ENCODE data around the gene PLCB3. TPM values are rescaled to one million over a fixed set of nuclear protein-coding genes. Genes with fewer than 3 reads are reported as not detected.

The PLCB3 gene
- total RNA-seq, 4 donors from 2014 or later = 33.3 to 46.9 (median 36.3) TPM

DNA sequence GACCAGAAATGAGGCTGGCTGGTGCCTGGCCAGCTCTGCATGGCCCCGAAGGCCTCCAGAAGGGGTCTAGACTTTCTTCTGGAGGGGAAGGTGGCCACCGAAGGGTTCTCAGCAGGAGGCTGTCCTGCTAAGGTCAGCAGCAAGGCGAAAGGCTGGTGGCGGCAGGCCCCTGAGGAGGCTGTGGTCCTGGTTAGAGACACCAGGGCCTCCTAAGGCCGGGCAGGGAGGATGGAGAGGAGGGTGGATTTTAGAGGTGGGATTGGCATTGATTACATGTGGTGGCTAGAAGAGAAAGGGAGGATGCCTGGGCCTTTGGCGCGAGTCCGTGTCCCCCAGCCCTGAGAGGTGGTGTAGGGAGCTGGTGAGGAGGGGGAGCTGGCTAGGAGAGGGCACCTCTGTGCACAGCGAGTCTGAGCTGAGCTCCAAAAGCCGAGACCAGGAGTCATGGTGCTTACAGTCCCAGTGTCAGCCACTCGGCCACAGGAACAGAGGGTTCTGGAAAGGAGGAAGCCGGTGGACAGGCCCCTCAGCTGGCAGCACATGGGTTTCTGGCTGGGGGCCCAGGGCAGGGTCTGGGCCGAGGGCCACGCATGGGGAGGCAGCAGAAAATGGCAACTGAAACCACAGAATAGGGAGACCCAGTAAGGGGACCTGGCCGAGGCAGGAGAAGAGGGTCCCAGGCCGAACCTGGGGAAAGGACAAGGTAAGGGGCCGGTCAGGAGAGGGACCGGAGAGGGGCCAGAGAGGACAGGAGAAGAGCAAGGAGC, 42.4 kb upstream of the PLCB3 start:
- H3K27ac ChIP-seq = peak overlapping the region; percentile 81
- no peaks in the 10 kb centered on the region for H3K9me3 ChIP-seq
- 85% methylated on average over 18 of the region's 18 CpGs for WGBS
- no peak for DNase-seq (ENCODE audit: low spot score in 2 of 2)
- no peak overlapping the region for H3K4me3 ChIP-seq
- peaks cover 17% of the 10 kb centered on the region for H3K36me3 ChIP-seq
- no peak for TF ChIP-seq EP300 (IDR thresholded peaks at IDR 0.05)
- no peak for TF ChIP-seq POLR2AphosphoS5 (IDR thresholded peaks at IDR 0.05)
- no peak for TF ChIP-seq POLR2A (IDR thresholded peaks at IDR 0.05)
- TF ChIP-seq, protein P1, sequence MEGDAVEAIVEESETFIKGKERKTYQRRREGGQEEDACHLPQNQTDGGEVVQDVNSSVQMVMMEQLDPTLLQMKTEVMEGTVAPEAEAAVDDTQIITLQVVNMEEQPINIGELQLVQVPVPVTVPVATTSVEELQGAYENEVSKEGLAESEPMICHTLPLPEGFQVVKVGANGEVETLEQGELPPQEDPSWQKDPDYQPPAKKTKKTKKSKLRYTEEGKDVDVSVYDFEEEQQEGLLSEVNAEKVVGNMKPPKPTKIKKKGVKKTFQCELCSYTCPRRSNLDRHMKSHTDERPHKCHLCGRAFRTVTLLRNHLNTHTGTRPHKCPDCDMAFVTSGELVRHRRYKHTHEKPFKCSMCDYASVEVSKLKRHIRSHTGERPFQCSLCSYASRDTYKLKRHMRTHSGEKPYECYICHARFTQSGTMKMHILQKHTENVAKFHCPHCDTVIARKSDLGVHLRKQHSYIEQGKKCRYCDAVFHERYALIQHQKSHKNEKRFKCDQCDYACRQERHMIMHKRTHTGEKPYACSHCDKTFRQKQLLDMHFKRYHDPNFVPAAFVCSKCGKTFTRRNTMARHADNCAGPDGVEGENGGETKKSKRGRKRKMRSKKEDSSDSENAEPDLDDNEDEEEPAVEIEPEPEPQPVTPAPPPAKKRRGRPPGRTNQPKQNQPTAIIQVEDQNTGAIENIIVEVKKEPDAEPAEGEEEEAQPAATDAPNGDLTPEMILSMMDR (IDR thresholded peaks at IDR 0.05) = no peak
- H3K27me3 ChIP-seq = no peaks in the 10 kb centered on the region
- H3K4me1 ChIP-seq = peaks cover 36% of the 10 kb centered on the region

DNA sequence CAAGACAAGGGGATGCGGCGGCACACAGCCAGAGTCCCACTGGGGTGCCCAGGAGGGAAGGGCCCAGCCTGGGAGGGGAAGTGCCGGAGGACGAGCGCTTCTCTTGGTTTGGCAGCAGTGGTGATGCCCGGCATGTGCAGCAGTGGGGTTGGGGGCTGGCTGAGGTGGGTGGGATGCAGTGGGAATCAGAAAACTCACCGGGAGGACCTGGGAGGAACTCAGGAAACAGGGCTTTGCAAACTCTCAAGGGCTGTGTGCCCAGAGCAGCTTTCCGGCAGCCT, 41.8 kb upstream of the PLCB3 start:
- Histone ChIP-seq H3K9me3 (no peaks in the 10 kb centered on the region), H3K4me3 (no peak overlapping the region), H3K36me3 (peaks cover 14% of the 10 kb centered on the region), H3K27me3 (no peaks in the 10 kb centered on the region), H3K27ac (no peak overlapping the region), H3K4me1 (peaks cover 31% of the 10 kb centered on the region)
- no peak for DNase-seq (ENCODE audit: low spot score in 2 of 2)
- 90% methylated on average over 8 of the region's 8 CpGs for WGBS
- TF ChIP-seq, protein P1 (IDR thresholded peaks at IDR 0.05) = no peak
- TF ChIP-seq POLR2AphosphoS5 (IDR thresholded peaks at IDR 0.05) (no peak), POLR2A (IDR thresholded peaks at IDR 0.05) (no peak), EP300 (IDR thresholded peaks at IDR 0.05) (no peak)

DNA sequence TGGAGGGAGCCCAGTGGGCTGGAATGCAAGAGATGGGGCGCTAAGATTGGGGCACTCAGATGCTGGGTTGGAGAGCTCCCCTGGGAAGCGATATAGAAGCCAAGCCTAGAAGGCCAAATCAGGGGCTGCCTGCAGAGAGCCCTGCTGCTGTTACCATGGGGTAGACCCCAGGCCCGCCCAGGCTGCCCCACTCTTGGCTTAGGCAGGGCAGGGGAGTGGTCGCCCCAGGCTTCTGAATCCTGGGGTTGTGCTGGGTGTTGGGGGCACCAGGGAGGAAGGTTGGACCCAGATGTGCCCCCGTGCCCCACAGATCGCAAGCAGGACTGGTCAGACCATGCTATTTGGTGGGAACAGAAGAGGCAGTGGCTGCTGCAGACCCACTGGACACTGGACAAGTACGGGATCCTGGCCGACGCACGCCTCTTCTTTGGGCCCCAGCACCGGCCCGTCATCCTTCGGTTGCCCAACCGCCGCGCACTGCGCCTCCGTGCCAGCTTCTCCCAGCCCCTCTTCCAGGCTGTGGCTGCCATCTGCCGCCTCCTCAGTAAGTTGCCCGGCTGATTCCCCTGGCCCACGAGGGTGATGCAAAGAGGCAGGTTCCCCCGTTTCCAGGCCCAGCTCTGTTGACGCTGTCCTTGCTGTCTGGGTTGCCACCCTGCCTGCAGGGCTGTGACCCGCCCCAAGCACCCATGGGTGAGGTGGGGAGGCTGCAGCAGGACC, 40.9 kb upstream of the PLCB3 start:
- Histone ChIP-seq H3K9me3 (no peaks in the 10 kb centered on the region), H3K4me3 (no peak overlapping the region), H3K36me3 (peaks cover 13% of the 10 kb centered on the region), H3K4me1 (peaks cover 23% of the 10 kb centered on the region), H3K27ac (no peak overlapping the region), H3K27me3 (no peaks in the 10 kb centered on the region)
- DNase-seq (ENCODE audit: low spot score in 2 of 2) = no peak
- TF ChIP-seq EP300 (IDR thresholded peaks at IDR 0.05) (no peak), POLR2AphosphoS5 (IDR thresholded peaks at IDR 0.05) (no peak)
- 88% methylated on average over 5 of the region's 24 CpGs for WGBS

DNA sequence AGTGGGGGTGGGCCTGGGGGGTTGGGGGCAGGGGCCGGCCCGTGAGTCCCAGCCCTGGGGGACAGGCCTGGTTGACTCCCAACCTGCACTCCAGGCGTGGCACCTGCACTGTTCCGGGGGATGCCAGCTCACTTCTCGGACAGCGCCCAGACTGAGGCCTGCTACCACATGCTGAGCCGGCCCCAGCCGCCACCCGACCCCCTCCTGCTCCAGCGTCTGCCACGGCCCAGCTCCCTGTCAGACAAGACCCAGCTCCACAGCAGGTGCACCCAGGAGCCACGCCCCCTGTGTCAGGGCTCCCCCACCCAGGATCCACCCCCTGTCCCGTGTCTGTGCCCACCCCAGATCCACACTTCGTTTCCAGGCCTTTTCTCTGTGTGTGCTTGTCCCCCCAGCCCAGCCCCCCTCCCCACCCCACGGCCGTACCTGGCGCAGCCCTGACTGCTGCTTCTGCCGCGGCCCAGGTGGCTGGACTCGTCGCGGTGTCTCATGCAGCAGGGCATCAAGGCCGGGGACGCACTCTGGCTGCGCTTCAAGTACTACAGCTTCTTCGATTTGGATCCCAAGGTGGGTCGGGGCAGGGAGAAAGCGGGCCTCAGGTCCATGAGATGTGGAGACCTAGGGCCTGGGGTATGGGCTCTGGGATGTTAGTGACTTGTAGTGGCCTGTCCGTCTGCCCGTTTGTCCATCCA, 40.0 kb upstream of the PLCB3 start:
- no peak for TF ChIP-seq POLR2AphosphoS5 (IDR thresholded peaks at IDR 0.05)
- TF ChIP-seq, protein P1 (IDR thresholded peaks at IDR 0.05) = no peak
- TF ChIP-seq POLR2A (IDR thresholded peaks at IDR 0.05) = no peak
- no peak for TF ChIP-seq EP300 (IDR thresholded peaks at IDR 0.05)
- Histone ChIP-seq H3K4me1 (peaks cover 16% of the 10 kb centered on the region), H3K4me3 (no peak overlapping the region), H3K27me3 (no peaks in the 10 kb centered on the region), H3K27ac (no peak overlapping the region), H3K9me3 (no peaks in the 10 kb centered on the region), H3K36me3 (peaks cover 7% of the 10 kb centered on the region)
- WGBS = 81% methylated on average over 26 of the region's 30 CpGs
- DNase-seq (ENCODE audit: low spot score in 2 of 2) = no peak

DNA sequence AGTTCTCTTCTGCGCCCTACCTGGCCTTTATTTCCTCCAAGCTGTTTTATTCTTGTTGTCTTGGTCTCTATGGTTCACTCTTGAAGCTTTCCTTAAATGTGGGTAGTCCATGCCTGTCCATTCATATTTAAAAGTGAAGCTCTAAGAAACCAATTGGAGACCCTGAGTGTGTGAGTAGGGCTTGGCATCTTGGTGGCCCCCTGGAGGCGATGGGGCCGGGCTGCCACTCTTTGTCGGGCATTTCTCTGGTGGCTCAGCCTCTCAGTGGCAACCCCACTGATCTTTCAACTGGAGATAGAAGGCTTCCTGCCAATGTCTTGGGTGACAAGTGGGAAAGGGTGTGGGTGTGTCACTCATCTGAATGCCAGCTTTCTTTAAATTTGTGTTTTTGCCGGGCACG, 34.5 kb upstream of the PLCB3 start:
- Histone ChIP-seq H3K4me3 (no peak overlapping the region), H3K36me3 (peaks cover 8% of the 10 kb centered on the region), H3K9me3 (no peaks in the 10 kb centered on the region), H3K27me3 (no peaks in the 10 kb centered on the region), H3K4me1 (no peaks in the 10 kb centered on the region), H3K27ac (no peak overlapping the region)
- DNase-seq (ENCODE audit: low spot score in 2 of 2) = no peak
- WGBS = 77% methylated on average over 6 of the region's 6 CpGs
- no peak for TF ChIP-seq POLR2AphosphoS5 (IDR thresholded peaks at IDR 0.05)
- no peak for TF ChIP-seq POLR2A (IDR thresholded peaks at IDR 0.05)
- TF ChIP-seq EP300 (IDR thresholded peaks at IDR 0.05) = no peak

All from suprapubic skin (tissue), 4 donors.